ENCODE measurements around the gene SASH1.

DNA sequence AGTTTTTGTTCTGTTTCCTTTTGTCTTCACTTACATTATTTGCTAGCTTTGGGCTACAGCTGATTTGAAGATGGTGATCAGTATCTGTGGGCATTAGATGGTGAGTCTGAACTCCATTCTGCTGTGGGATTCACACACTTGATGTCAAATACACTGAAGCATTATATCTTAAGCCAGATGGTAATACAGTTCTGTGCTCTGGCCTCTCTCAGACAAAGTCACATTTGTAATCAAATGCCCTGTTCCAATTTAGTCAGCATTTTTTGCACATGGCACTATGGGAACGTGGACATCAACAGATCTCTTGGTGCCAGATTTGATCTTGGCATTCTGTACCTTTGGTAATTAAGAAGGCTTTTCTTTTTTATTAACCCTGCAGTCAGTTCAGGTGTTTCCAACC, 56.0 kb downstream of the SASH1 start:
- TF ChIP-seq, protein P1, sequence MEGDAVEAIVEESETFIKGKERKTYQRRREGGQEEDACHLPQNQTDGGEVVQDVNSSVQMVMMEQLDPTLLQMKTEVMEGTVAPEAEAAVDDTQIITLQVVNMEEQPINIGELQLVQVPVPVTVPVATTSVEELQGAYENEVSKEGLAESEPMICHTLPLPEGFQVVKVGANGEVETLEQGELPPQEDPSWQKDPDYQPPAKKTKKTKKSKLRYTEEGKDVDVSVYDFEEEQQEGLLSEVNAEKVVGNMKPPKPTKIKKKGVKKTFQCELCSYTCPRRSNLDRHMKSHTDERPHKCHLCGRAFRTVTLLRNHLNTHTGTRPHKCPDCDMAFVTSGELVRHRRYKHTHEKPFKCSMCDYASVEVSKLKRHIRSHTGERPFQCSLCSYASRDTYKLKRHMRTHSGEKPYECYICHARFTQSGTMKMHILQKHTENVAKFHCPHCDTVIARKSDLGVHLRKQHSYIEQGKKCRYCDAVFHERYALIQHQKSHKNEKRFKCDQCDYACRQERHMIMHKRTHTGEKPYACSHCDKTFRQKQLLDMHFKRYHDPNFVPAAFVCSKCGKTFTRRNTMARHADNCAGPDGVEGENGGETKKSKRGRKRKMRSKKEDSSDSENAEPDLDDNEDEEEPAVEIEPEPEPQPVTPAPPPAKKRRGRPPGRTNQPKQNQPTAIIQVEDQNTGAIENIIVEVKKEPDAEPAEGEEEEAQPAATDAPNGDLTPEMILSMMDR (IDR thresholded peaks at IDR 0.05), result no peak
- TF ChIP-seq EZH2 (IDR thresholded peaks at IDR 0.05), result no peak
- TF ChIP-seq EZH2phosphoT487 (IDR thresholded peaks at IDR 0.05), result no peak
